Loucy (cell line): ENCODE results near the gene CLIP1.

Source experiments
- EZH2phosphoT487 ChIP-seq: fragments of 200-600 bp; IDR thresholded peaks from 2 replicates; pipeline ENCODE4 v1.6.1; 2018; ENCODE audit warnings: antibody characterized with exemption, mild to moderate bottlenecking, moderate library complexity, borderline replicate concordance
- TF ChIP-seq, protein P1 (sequence below): fragments of 200-600 bp; sonication (generic); conservative IDR thresholded peaks from 2 replicates; pipeline ENCODE4 v1.5.1; 2014; ENCODE audit warnings: mild to moderate bottlenecking, antibody characterized with exemption, low read length

DNA sequence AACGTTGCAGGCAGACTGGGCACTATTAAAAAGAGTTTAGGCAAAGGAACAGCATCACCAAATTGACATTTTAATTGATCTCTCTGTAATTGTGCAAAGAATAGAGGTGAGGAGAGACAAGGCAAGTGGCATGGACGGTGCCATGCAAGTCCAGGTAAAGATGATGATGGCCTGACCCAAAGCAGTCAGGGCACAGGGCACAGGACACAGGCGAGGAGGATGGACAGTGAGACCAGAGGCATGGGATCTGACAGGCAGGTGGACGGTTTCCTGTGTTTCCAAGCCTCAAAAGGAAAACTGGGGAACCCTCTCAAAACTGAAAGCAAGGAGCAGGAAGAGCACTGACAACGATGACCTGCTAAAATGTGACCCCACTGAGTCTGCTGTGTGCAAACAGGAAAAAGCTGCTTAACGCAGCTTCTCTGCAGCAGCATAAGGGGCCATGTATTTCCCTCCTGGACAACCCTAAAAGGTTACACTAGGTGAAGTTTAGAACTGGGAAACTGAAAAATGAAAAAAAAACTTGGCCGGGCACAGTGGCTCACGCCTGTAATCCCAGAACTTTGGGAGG is 50.9 kb downstream of the CLIP1 start:
- TF ChIP-seq, protein P1, sequence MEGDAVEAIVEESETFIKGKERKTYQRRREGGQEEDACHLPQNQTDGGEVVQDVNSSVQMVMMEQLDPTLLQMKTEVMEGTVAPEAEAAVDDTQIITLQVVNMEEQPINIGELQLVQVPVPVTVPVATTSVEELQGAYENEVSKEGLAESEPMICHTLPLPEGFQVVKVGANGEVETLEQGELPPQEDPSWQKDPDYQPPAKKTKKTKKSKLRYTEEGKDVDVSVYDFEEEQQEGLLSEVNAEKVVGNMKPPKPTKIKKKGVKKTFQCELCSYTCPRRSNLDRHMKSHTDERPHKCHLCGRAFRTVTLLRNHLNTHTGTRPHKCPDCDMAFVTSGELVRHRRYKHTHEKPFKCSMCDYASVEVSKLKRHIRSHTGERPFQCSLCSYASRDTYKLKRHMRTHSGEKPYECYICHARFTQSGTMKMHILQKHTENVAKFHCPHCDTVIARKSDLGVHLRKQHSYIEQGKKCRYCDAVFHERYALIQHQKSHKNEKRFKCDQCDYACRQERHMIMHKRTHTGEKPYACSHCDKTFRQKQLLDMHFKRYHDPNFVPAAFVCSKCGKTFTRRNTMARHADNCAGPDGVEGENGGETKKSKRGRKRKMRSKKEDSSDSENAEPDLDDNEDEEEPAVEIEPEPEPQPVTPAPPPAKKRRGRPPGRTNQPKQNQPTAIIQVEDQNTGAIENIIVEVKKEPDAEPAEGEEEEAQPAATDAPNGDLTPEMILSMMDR = no peak
- TF ChIP-seq EZH2phosphoT487 = no peak
